DOHH2 (cell line): ENCODE data around the gene OLFM4.

Experiments
- H3F3A ChIP-seq: fragments of 200-600 bp; sonication (generic), shearing (Covaris generic); 2 replicates; pipeline ENCODE4 v1.6.0; 2016; ENCODE audit warnings: antibody characterized with exemption, mild to moderate bottlenecking; ENCODE audit not compliant: control insufficient read depth, insufficient read depth
- H3K27ac ChIP-seq: fragments of 200-600 bp; sonication (generic); 2 replicates; pipeline ENCODE4 v1.5.1; 2014; ENCODE audit warnings: low read depth, mild to moderate bottlenecking, low read length, moderate library complexity
- H3K27me3 ChIP-seq: fragments of 200-600 bp; sonication (generic); 2 replicates; pipeline ENCODE4 v1.6.1; 2014; ENCODE audit warnings: mild to moderate bottlenecking, low read length, mixed read lengths; ENCODE audit not compliant: control insufficient read depth
- H3K36me3 ChIP-seq: fragments of 200-600 bp; sonication (generic); 2 replicates; pipeline ENCODE4 v1.6.1; 2014; ENCODE audit warnings: mild to moderate bottlenecking, low read length, moderate library complexity, mixed read lengths; ENCODE audit not compliant: control insufficient read depth
- H3K4me1 ChIP-seq: fragments of 200-600 bp; sonication (generic); 2 replicates; pipeline ENCODE4 v1.6.1; 2014; ENCODE audit warnings: mild to moderate bottlenecking, low read length, mixed read lengths; ENCODE audit not compliant: control insufficient read depth
- H3K4me2 ChIP-seq: fragments of 200-600 bp; sonication (generic); 2 replicates; pipeline ENCODE4 v1.6.0; 2014; ENCODE audit warnings: mild to moderate bottlenecking, low read length, moderate library complexity
- H3K4me3 ChIP-seq: fragments of 200-600 bp; sonication (generic); 2 replicates; pipeline ENCODE4 v1.5.1; 2014; ENCODE audit warnings: mild to moderate bottlenecking, low read length, mixed read lengths
- H3K79me2 ChIP-seq: fragments of 200-600 bp; sonication (generic); 2 replicates; pipeline ENCODE4 v1.6.1; 2014; ENCODE audit warnings: mild to moderate bottlenecking, low read length, mixed read lengths; ENCODE audit not compliant: control insufficient read depth
- H3K9me2 ChIP-seq: fragments of 200-600 bp; sonication (generic); replicated peaks from 2 replicates; pipeline ENCODE4 v1.6.1; 2014; ENCODE audit warnings: mild to moderate bottlenecking, low read length, mixed read lengths; ENCODE audit not compliant: control insufficient read depth
- H3K9me3 ChIP-seq: fragments of 200-600 bp; sonication (generic); 2 replicates; pipeline ENCODE4 v1.6.1; 2014; ENCODE audit warnings: antibody characterized with exemption, low read length, mixed read lengths; ENCODE audit not compliant: control insufficient read depth, insufficient read depth
- H4K20me1 ChIP-seq: fragments of 200-600 bp; sonication (generic); 2 replicates; pipeline ENCODE4 v1.6.0; 2014; ENCODE audit warnings: low read depth, mild to moderate bottlenecking, antibody characterized with exemption, low read length, moderate library complexity; ENCODE audit not compliant: control insufficient read depth, insufficient read depth
- CTCF ChIP-seq: fragments of 200-600 bp; sonication (generic); IDR thresholded peaks from one replicate; pipeline ENCODE4 v1.5.1; 2014; ENCODE audit warnings: antibody characterized with exemption, mild to moderate bottlenecking, low read depth, low read length; ENCODE audit not compliant: poor library complexity, severe bottlenecking
- EZH2phosphoT487 ChIP-seq: fragments of 200-600 bp; sonication (generic); IDR thresholded peaks from 2 replicates; pipeline ENCODE4 v1.6.1; 2017; ENCODE audit warnings: borderline replicate concordance, mild to moderate bottlenecking, antibody characterized with exemption, low read length, moderate library complexity, mixed read lengths

Gene OLFM4

GRCh38 chr13:53045189-53045588, 16.6 kb downstream of the OLFM4 start:
- Histone ChIP-seq H3K4me2 (no peak overlapping the region), H3K9me2 (no peaks in the 10 kb centered on the region), H3K4me1 (no peaks in the 10 kb centered on the region), H3F3A (no peaks in the 10 kb centered on the region), H4K20me1 (no peaks in the 10 kb centered on the region), H3K79me2 (no peaks in the 10 kb centered on the region), H3K36me3 (no peaks in the 10 kb centered on the region), H3K27ac (no peak overlapping the region), H3K27me3 (no peaks in the 10 kb centered on the region), H3K9me3 (no peaks in the 10 kb centered on the region), H3K4me3 (no peak overlapping the region)
- TF ChIP-seq EZH2phosphoT487 (no peak), CTCF (no peak)

DNA sequence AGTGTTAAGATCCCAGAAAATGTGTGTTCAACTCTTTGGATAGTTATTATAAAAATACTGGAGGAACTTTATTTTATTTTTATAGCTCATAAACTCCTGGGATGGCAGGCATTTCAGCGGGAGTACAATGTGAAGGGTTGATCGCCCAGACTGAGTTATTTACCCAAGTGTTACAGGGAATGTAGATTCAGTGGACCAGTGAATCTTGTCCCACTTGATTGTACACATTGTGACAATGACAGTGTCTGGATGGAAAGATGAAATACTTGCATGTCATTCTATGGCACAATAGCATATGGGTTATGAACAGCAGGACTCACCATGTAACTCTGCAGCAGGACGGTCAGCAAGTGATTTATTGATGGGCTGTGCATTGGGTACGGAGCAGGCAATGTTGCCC, 20.3 kb downstream of the OLFM4 start:
- Histone ChIP-seq H3K9me2 (no peaks in the 10 kb centered on the region), H3F3A (no peaks in the 10 kb centered on the region), H3K79me2 (no peaks in the 10 kb centered on the region), H3K4me1 (no peaks in the 10 kb centered on the region), H3K4me3 (no peak overlapping the region), H3K27ac (no peak overlapping the region), H3K9me3 (no peaks in the 10 kb centered on the region), H4K20me1 (no peaks in the 10 kb centered on the region), H3K36me3 (no peaks in the 10 kb centered on the region), H3K4me2 (no peak overlapping the region), H3K27me3 (no peaks in the 10 kb centered on the region)
- TF ChIP-seq EZH2phosphoT487, result no peak
- no peak for TF ChIP-seq CTCF

DNA sequence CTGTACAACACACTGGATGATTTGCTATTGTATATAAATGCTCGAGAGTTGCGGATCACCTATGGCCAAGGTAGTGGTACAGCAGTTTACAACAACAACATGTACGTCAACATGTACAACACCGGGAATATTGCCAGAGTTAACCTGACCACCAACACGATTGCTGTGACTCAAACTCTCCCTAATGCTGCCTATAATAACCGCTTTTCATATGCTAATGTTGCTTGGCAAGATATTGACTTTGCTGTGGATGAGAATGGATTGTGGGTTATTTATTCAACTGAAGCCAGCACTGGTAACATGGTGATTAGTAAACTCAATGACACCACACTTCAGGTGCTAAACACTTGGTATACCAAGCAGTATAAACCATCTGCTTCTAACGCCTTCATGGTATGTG, 21.5 kb downstream of the OLFM4 start:
- Histone ChIP-seq H3K9me2 (no peaks in the 10 kb centered on the region), H3K79me2 (no peaks in the 10 kb centered on the region), H3K9me3 (no peaks in the 10 kb centered on the region), H3K4me1 (no peaks in the 10 kb centered on the region), H3K27ac (no peak overlapping the region), H3K4me3 (no peak overlapping the region), H3K27me3 (no peaks in the 10 kb centered on the region), H3K4me2 (no peak overlapping the region), H4K20me1 (no peaks in the 10 kb centered on the region), H3F3A (no peaks in the 10 kb centered on the region), H3K36me3 (no peaks in the 10 kb centered on the region)
- TF ChIP-seq EZH2phosphoT487 (no peak), CTCF (no peak)

GRCh38 chr13:53052675-53053074, 24.1 kb downstream of the OLFM4 start:
- no peaks in the 10 kb centered on the region for H3K9me2 ChIP-seq
- H3K79me2 ChIP-seq, result no peaks in the 10 kb centered on the region
- H4K20me1 ChIP-seq, result no peaks in the 10 kb centered on the region
- no peaks in the 10 kb centered on the region for H3K4me1 ChIP-seq
- H3K4me3 ChIP-seq, result no peak overlapping the region
- H3K36me3 ChIP-seq, result no peaks in the 10 kb centered on the region
- no peaks in the 10 kb centered on the region for H3F3A ChIP-seq
- H3K27me3 ChIP-seq, result no peaks in the 10 kb centered on the region
- H3K4me2 ChIP-seq, result no peak overlapping the region
- no peak for TF ChIP-seq CTCF
- no peak for TF ChIP-seq EZH2phosphoT487
- no peak overlapping the region for H3K27ac ChIP-seq
- no peaks in the 10 kb centered on the region for H3K9me3 ChIP-seq
